Activated CD8-positive, alpha-beta memory T cell treated with anti-CD3 and anti-CD28 coated beads, Interleukin-2, amount 50 U/mL, for 24 hours (primary cell): Measurements from ENCODE around the gene TAF4B.
"Not testable (repeated sequence)": the region's sequence is repeated elsewhere in the genome, so short reads cannot be mapped to it uniquely, and the experiment has no call there.

Experiments used
- DNase-seq: peaks from one replicate; pipeline ENCODE4 v3.0.0-alpha.2; 2020; ENCODE audit errors: extremely low read depth

Gene TAF4B, protein sequence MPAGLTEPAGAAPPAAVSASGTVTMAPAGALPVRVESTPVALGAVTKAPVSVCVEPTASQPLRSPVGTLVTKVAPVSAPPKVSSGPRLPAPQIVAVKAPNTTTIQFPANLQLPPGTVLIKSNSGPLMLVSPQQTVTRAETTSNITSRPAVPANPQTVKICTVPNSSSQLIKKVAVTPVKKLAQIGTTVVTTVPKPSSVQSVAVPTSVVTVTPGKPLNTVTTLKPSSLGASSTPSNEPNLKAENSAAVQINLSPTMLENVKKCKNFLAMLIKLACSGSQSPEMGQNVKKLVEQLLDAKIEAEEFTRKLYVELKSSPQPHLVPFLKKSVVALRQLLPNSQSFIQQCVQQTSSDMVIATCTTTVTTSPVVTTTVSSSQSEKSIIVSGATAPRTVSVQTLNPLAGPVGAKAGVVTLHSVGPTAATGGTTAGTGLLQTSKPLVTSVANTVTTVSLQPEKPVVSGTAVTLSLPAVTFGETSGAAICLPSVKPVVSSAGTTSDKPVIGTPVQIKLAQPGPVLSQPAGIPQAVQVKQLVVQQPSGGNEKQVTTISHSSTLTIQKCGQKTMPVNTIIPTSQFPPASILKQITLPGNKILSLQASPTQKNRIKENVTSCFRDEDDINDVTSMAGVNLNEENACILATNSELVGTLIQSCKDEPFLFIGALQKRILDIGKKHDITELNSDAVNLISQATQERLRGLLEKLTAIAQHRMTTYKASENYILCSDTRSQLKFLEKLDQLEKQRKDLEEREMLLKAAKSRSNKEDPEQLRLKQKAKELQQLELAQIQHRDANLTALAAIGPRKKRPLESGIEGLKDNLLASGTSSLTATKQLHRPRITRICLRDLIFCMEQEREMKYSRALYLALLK

DNA sequence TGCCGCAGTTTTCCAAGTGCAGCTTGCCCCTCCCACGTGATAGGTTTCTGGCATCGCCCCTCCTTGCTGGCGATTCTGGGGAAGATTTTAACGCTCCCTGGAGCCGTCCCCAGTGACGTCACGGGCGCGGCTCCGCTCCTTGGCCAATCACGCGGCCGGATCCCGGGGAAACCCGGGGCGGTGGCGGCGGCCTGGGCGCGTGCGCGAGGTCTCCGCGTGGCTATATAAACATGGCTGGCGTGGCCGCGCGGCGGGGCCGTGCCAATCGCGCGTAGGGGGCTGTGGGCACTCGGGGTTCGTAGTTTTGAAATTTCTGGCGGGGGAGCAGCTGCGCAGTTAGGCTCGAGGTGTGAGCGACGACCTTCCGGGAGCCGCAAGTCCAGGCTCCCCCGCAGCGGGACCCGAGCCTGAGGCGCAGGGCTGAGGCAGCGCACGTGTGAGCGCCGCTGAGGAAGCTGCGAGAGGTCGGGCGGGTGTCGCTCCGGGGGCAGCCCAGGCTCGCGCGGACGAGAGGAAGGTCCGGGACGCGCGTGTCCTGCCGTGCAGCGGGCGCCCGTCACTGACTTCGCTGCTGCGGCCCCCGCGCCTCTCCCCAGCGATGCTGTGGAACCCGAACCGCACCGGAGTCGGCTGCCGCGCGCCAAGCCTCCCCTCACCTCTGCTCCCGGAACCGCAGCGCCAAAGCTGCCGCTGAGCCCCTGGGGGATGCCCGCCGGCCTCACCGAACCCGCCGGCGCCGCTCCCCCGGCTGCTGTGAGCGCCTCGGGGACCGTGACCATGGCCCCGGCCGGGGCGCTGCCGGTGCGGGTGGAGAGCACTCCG, at the start of gene TAF4B:
Gene TAF4B, plus strand, starts transcription at position 217 of the 822 bp plus-strand sequence. Its CDS starts 489 bp downstream, at position 706.
- DNase-seq, result peak; percentile 84

DNA sequence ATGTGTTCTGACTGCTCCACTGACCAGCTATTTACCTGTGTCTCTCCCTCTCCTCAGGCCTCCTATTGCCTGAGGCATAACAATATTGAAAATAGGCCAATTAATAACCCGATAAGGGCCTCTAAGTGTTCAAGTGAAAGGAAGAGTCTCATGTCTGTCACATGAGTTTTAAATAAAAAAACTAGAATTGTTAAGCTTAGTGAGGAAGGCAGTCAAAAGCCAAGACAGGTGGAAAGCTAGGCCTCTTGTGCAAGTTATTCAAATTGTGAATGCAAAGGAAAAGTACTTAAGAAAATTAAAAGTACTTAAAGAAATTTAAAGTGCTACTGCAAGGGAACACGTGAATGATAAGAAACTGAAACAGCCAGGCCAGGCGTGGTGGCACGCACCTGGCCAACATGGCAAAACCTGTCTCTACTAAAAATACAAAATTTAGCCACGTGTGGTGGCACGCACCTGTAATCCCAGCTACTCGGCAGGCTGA, 44.9 kb upstream of the TAF4B start:
- DNase-seq, result no peak

DNA sequence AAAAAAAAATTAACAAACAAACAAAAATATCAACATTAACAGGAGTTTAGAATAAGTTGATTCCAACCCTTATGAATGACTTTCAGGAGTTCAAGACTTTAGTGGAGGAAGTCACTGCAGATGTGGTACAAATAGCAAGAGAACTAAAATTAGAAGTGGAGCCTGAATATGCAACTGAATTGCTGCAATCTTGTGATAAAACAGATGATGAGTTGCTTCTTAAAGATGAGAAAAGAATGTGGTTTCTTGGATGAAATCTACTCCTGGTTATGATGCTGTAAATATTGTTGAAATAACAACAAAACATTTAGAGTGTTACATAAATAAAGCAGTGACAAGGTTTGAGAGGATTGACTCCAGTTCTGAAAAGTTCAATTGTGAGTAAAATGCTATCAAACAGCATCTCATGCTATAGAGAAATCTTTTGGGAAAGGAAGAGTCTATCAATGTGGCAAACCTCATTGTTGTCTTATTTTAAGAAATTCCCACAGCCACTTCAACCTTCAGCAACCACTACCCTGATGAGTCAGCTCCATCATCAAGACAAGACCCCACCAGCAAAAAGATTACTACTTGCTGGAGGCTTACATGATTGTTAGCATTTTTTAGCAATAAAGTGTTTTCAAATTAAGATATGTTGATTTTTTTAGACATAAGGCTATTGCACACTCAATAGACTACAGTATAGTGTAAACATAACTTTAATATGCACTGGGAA, 42.7 kb upstream of the TAF4B start:
- no peak for DNase-seq

DNA sequence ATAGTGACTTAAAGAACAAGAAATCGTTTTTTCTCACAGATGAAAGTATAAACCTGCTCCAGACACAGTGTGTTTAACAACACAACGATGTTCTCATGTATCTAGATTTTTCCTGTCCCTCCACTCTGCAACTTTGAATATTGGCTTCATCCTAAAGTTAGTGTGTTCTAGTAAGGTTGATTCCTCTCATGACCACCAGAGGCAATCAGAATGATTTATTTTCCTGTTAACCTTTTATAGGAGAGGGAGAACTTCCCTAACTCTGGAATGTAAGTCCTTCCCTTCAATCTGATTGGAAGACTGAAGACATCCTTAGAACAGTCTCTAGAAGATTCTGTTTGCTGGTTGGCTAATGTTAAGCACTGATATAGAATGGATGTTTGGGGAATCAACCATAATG, 41.0 kb upstream of the TAF4B start:
- no peak for DNase-seq

DNA sequence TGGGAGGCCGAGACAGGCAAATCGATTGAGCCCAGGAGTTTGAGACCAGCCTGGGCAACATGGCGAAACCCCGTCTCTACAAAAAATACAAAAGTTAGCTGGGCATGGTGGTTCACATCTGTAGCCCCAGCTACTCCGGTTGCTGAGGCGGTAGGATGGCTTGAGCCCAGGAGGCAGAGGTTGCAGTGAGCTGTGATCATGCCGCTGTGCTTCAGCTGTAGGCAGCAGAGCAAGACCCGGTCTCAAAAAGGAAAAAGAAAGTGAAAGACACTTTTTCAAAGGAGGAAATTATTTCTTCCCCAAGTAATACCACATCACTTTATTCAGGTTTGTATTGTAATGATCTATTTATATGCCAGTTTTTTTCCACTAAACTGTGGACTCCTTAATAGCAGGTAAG, 35.7 kb upstream of the TAF4B start:
- no peak for DNase-seq

DNA sequence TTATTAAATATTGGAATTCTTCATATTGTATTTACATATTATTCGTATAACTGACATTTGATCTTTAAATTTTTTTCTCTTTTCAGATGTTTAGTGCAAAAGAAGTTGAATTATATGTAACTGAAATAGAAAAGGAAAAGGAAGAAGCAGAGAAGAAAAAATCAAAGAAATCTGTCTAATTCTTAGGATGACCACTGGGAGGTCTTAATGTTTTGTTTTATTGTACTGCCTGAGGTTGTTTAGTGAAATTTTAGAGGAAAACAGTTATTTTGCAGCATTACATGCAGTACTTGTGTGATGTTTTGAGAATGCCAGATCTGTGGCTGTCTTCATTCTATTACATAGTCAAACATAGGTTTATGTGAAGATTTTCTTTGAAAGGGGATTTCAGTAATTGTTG, 34.0 kb upstream of the TAF4B start:
- no peak for DNase-seq

DNA sequence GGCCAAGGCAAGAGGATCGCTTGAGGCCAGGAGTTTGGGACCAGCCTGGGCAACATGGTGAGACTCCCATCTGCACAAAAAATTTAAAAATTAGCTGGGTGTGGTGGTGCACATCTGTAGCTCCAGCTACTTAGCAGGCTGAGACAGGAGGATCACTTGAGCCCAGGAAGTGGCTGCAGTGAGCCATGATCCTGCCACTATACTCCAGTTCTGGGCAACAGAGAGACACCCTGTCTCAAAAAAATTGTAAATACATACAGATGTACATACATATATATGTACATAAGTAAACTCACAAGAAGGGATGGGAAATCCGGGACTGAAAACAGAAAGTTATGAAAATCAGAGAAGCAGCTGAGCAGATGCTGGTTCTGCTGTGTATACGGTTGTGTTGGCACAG, 29.6 kb upstream of the TAF4B start:
- no peak for DNase-seq

DNA sequence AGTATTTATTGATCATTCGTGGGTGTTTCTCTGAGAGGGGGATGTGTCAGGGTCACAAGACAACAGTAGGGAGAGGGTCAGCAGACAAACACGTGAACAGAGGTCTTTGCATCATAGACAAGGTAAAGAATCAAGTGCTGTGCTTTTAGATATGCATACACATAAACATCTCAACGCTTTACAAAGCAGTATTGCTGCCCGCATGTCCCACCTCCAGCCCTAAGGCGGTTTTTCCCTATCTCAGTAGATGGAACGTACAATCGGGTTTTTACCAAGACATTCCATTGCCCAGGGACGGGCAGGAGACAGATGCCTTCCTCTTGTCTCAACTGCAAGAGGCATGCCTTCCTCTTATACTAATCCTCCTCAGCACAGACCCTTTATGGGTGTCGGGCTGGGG, 24.2 kb upstream of the TAF4B start:
- not testable (repeated sequence) for DNase-seq

DNA sequence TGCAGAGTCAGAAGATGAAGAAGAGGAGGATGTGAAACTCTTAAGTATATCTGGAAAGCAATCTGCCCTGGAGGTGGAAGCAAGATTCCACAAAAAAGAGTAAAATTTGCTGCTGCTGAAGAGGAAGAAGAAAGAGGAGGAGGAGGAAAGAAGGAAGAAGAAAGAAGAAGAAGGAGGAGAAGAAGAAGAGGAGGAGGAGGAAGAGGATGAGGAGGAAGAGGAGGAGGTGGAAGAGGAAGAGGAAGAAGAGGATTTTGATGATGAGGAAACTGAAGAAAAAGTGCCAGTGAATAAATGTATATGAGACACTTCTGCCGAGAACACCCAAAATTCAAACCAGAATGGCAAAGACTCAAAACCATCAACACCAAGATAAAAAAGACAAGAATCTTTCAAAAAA, 20.9 kb upstream of the TAF4B start:
- DNase-seq, result no peak

DNA sequence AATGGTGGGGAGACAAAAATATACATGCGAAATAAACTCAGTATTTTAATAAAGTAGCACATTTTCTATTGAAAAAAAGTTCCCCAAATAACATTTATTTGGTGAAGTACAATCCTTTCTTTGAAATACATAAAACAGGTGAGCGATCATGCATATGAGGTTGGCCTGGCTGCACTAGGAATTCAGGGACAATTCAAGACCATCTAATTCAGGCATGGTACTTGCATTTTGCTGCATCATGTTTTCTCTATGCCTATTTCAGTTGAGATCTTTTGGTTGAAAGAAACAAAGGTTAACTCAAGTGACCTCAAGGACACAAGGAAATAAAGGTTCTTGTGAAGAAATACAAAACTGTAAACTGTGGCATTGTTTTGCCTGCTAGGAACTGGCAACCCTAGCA, 19.8 kb upstream of the TAF4B start:
- no peak for DNase-seq

DNA sequence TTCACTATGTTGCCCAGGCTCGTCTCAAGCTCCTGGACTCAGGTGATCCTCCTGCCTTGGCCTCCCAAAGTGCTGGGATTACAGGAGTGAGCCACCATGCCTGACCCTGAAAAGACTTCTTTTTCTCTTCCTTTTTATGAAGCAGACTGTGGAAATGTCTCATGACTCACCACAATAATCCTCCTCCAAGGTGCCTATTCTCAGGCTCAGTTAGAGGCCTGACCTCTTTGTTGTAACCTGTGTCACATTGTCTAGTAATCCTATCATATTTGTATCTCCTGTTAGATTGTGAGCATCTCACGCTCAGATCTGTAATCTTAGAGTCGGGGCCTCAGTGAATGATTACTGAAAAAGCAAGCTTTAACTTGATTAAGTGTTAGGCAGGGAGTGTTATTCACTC, 18.3 kb upstream of the TAF4B start:
- no peak for DNase-seq

DNA sequence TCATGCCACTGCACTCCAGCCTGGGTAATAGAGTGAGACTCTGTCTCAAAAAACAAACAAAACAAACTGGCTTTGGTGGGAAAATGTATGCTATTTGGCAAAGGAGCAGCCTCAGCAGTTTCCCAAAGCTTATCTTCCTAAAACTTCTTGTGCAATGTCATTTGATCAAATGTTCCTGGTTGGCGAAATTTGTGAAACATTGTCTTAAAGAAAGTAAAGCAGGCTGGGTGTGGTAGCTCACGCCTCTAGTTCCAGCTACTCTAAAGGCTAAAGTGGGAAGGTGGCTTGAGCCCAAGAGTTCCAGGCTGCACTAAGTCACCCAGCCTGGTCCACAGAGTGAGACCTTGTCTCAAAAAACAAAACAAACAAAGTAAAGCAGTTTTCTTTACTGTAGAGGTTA, 17.3 kb upstream of the TAF4B start:
- DNase-seq, result no peak

DNA sequence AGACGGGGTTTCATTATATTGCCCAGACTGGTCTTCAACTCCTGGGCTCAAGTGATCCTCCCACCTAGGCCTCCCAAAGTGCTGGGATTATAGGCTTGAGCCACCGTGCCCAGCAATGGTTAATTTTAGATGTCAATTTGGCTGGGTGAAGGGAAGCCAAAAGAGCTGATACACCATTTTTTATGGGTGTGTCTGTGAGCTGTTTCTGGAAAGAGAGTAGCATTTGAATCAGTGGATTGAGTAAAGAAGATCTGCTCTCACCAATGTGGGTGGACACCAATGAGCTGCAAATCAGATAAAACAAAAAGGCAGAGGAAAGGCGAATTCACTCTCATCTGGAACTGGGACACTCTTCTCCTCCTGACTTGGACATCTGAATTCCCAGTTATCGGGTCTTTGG, 16.1 kb upstream of the TAF4B start:
- DNase-seq, result no peak

DNA sequence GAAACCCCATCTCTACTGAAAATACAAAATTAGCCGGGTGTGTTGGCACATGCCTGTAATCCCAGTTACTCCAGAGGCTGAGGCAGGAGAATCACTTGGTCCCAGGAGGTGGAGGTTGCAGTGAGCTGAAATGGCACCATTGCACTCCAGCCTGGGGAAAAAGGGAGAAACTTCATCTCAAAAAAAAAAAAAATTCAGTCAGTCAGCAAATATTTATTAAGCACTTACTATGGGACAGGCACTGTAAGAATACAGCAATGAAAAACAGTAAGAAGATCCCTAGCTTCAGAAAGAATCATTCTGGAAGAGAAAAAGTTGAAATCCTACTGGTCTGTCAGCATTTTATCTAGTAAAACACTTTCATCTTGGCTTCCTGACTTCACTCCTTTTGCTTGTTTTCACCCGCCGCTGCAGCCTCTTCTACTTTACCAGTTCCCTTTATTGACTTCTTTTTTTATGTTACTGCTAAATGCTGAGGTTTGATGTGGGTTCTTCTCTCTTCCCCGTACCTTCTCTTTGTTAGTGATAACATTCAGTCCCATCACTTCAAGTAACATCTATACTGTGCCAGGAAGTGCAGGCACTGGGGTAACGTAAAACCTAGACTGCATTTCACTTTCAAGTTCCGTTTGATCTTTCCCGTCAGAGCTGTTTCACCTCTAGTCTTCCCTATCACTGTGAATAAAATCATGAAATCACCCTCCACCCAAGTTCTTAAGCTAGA, 10.8 kb upstream of the TAF4B start:
- no peak for DNase-seq

DNA sequence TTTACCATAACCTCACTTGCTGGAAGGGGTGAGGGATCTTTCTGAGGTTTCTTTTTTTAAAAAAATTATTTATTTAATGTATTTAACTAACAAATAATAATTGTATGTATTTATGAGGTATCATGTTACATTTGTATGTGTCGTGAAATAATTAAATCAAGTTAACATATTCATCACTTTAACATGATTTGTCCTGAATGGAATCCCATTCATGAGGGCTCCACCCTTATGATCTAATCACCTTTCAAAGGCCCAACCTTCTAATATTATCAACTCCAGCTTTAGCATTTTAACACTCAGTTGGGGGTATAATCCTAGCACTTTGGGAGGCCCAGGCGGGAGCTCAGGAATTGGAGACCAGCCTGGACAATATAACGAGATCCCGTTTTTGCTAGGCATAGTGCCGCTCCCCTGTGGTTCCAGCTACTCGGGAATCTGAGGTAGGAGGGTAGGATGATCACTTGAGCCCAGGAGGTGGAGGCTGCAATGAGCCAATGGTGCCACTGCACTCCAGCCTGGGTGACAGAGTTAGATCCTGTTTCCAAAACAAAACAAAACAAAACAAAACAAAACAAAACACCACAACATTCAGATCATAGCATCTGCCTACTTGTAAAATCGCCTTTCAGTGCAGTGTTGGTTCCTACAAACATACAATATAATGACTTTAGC, 1.1 kb upstream of the TAF4B start:
- no peak for DNase-seq

DNA sequence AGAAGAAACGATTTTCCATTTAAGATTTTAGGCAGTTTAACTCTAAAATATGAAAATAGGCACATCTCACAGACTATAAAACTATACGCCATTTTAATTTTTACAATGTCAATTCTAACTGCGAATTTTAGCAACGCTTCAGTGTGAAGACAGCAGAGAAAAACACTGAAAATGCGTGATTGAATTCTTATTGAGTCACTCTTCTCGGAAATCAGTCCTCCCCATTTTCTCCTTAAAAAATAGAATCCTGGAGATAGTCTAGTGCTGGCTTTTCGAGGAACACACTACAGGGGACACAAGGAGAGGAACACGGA, 373 bp upstream of the TAF4B start:
- no peak for DNase-seq

DNA sequence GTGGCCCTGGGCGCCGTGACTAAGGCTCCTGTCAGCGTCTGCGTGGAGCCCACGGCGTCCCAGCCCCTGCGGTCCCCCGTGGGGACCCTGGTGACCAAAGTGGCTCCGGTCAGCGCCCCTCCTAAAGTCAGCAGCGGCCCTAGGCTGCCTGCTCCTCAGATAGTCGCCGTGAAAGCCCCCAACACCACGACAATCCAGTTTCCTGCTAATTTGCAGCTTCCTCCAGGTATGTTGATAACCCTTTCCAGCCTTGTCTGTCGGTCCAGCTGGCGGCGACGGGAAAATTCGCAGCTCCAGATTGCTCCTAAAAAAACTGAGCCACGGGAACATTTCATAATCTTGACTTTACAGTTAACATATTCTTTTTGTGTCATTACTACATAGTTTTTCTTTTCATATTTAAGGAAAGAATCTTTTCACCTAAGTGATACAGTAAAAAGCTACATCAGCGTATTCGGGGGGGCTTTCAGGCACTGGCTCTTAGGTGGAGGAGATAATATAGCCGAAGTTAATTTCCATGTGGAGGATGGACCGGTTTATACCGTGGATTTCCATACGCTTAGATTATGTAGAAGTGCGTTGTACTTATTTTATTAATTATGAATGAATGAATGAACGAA, 916 bp downstream of the TAF4B start:
- DNase-seq, result no peak

DNA sequence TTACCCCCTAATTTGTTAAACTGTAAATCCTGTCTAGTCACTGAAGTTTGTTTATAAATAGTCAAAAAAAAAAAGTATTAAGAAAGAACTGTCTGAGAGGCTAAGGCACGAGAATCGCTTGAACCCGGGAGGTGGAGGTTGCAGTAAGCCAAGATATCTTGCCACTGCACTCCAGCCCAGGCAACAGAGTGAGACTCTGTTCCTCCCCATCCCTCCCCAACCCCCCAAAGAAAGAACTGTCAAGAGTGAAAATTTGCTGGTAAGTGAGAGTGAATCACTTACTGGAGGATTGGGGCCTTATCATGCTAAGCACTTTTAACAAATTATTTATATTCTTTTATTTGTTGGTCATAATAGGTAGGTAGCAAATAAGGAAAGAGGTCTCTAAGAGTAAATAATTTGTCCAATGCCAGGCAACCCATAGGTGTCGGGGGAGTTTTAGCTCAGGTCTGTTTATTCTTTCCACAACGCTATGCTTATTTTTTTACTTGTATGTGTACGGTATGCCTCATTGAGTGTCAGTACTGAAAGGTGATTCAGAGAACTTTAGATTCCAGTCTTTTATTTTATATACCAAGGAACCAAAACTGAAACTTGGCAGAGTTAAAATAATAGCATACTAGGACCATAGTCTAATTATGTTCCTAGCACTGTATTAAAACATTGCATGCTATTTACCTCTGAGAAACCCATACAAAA, 2.5 kb downstream of the TAF4B start:
- DNase-seq, result no peak

DNA sequence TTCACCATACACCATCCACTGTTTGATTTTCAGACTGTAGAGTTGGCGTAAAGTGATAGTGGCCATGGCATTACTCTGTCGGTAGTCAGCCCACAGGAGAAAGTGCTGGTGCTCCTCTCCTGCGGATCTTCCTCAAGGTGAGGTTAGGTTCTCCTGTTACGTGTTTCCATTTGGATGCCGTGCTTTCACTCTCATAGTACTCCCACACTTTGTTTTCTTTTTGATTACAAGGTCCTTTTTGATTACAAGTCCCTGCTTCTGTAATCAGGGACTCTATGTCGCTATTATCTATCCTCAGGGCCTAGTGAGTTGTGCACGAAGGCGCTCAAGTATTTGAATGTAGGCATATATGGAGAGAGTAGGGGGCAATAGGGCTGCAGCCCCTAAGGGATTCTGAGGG, 4.3 kb downstream of the TAF4B start:
- no peak for DNase-seq
